H1 (cell line): ENCODE results near the gene TMEM165. TPM values are rescaled to one million over a fixed set of nuclear protein-coding genes. Genes with fewer than 3 reads are reported as not detected.

Source experiments
- CTCF ChIA-PET: fragments of 300-600 bp; sonication (Branson Sonifier 250); formaldehyde crosslinking; loops from one replicate; lab custom pipeline; 2021; ENCODE audit not compliant: partially characterized antibody; lab: Charles Lee
- POLR2A ChIA-PET: fragments of 300-600 bp; sonication (Branson Sonifier 250); formaldehyde crosslinking; loops from one replicate; lab custom pipeline; 2021; ENCODE audit warnings: inconsistent platforms; ENCODE audit not compliant: partially characterized antibody; lab: Charles Lee
- DNase-seq, 2 experiments: peaks; one replicate each; pipeline versions ENCODE4 v3.0.0 to v3.0.0-alpha.2; 2010 to 2022; ENCODE audit warnings: low spot score in 2 of 2, low read depth in 1 of 2, mixed read lengths in 1 of 2
- FAIRE-seq: peaks from 2 replicates; lab custom pipeline; 2011; peaks lifted over from hg19 to GRCh38; lab: Jason Lieb, UNC
- H2AFZ ChIP-seq: 2 replicates; pipeline ENCODE4 v1.8.1; 2012; ENCODE audit warnings: low read length, inconsistent platforms
- H2AK5ac ChIP-seq: 2 replicates; pipeline ENCODE4 v1.6.1; 2013; ENCODE audit warnings: low read depth, low read length
- H2BK120ac ChIP-seq: replicated peaks from 2 replicates; pipeline ENCODE3; 2013; ENCODE audit warnings: low read depth, low read length, inconsistent platforms
- H2BK12ac ChIP-seq: 2 replicates; pipeline ENCODE4 v1.6.1; 2013; ENCODE audit warnings: low read depth, low read length
- H2BK15ac ChIP-seq: 2 replicates; pipeline ENCODE4 v1.6.1; 2013; ENCODE audit warnings: low read length
- H2BK20ac ChIP-seq: 2 replicates; pipeline ENCODE4 v1.6.1; 2013; ENCODE audit warnings: low read length
- H2BK5ac ChIP-seq: 2 replicates; pipeline ENCODE4 v1.6.1; 2013; ENCODE audit warnings: low read depth, low read length
- H3K14ac ChIP-seq: 2 replicates; pipeline ENCODE4 v1.6.1; 2013; ENCODE audit warnings: inconsistent platforms; ENCODE audit not compliant: insufficient read length
- H3K18ac ChIP-seq: 2 replicates; pipeline ENCODE4 v1.6.1; 2013; ENCODE audit warnings: low read length; ENCODE audit errors: extremely low read depth
- H3K23ac ChIP-seq: 2 replicates; pipeline ENCODE4 v1.6.1; 2013; ENCODE audit warnings: inconsistent platforms; ENCODE audit not compliant: insufficient read length
- H3K23me2 ChIP-seq: 2 replicates; pipeline ENCODE4 v1.6.1; 2013; ENCODE audit warnings: low read depth, low read length
- H3K27ac ChIP-seq: 2 replicates; pipeline ENCODE4 v1.6.1; 2011; ENCODE audit warnings: low read depth, low read length, inconsistent platforms
- H3K27me3 ChIP-seq, 4 experiments: replicated peaks in 1 of 4; 1 replicate in 1 of 4; 2 replicates in 3 of 4; pipeline versions ENCODE4 v1.6.1 to v1.8.1; 2011 to 2013; ENCODE audit warnings: low read length in 3 of 4, mild to moderate bottlenecking in 3 of 4, inconsistent platforms in 2 of 4, mixed read lengths in 2 of 4, moderate library complexity in 1 of 4; ENCODE audit not compliant: control insufficient read depth in 3 of 4, insufficient read depth in 3 of 4; ENCODE audit errors: extremely low read depth in 1 of 4
- H3K36me3 ChIP-seq, 4 experiments: 2 replicates each; pipeline versions ENCODE4 v1.6.1 to v1.8.1; 2011 to 2013; ENCODE audit warnings: mild to moderate bottlenecking in 4 of 4, low read length in 3 of 4, moderate library complexity in 2 of 4, control low read depth in 1 of 4, inconsistent platforms in 1 of 4; ENCODE audit not compliant: insufficient read depth in 4 of 4, control insufficient read depth in 2 of 4
- H3K4ac ChIP-seq: replicated peaks from 2 replicates; pipeline ENCODE3; 2013; ENCODE audit warnings: low read length, low read depth, mixed read lengths, inconsistent platforms; ENCODE audit not compliant: insufficient read length
- H3K4me1 ChIP-seq, 4 experiments: replicated peaks in 1 of 4; 1 replicate in 1 of 4; 2 replicates in 3 of 4; pipeline versions ENCODE4 v1.6.1 to v1.8.1; 2011 to 2013; ENCODE audit warnings: low read length in 3 of 4, inconsistent platforms in 2 of 4, mixed read lengths in 1 of 4; ENCODE audit not compliant: insufficient read depth in 4 of 4, control insufficient read depth in 3 of 4
- H3K4me2 ChIP-seq, 2 experiments: 2 replicates each; pipeline versions ENCODE4 v1.6.1 to v1.8.1; 2011 to 2013; ENCODE audit warnings: low read depth in 2 of 2, low read length in 2 of 2, control low read depth in 1 of 2, inconsistent platforms in 1 of 2, mild to moderate bottlenecking in 1 of 2; ENCODE audit not compliant: insufficient read depth in 1 of 2
- H3K4me3 ChIP-seq, 4 experiments: fragments of 200-600, 300-600 bp in 1 of 4; sonication (generic), shearing (Covaris generic), sonication (Bioruptor Twin) in 1 of 4; 2 replicates each; pipeline versions ENCODE4 v1.5.1 to v1.8.1; 2011 to 2016; ENCODE audit warnings: low read length in 4 of 4, low read depth in 3 of 4, control low read depth in 2 of 4, inconsistent platforms in 2 of 4, mild to moderate bottlenecking in 2 of 4, mixed read lengths in 1 of 4, moderate library complexity in 1 of 4; ENCODE audit not compliant: insufficient read depth in 2 of 4; ENCODE audit errors: extremely low read depth in 1 of 4
- H3K56ac ChIP-seq: replicated peaks from 2 replicates; pipeline ENCODE3; 2013; ENCODE audit warnings: low read depth, mild to moderate bottlenecking, mixed read lengths, low read length, inconsistent platforms; ENCODE audit not compliant: insufficient read length
- H3K79me1 ChIP-seq: 2 replicates; pipeline ENCODE4 v1.6.1; 2013; ENCODE audit warnings: low read depth, low read length, control low read depth
- H3K79me2 ChIP-seq, 2 experiments: 2 replicates each; pipeline versions ENCODE4 v1.6.1 to v1.8.1; 2012 to 2013; ENCODE audit warnings: low read length in 2 of 2, mild to moderate bottlenecking in 2 of 2, inconsistent platforms in 1 of 2; ENCODE audit not compliant: insufficient read depth in 2 of 2, control insufficient read depth in 1 of 2
- H3K9ac ChIP-seq, 4 experiments: replicated peaks in 1 of 4; 1 replicate in 1 of 4; 2 replicates in 3 of 4; pipeline versions ENCODE4 v1.6.1 to v1.8.1; 2011 to 2013; ENCODE audit warnings: low read depth in 3 of 4, low read length in 3 of 4, control low read depth in 2 of 4, mild to moderate bottlenecking in 2 of 4, moderate library complexity in 2 of 4, inconsistent platforms in 1 of 4; ENCODE audit errors: extremely low read depth in 1 of 4
- H3K9me3 ChIP-seq, 2 experiments: 2 replicates each; pipeline versions ENCODE4 v1.6.1 to v1.8.1; 2012 to 2013; ENCODE audit warnings: mild to moderate bottlenecking in 2 of 2, moderate library complexity in 2 of 2, control low read depth in 1 of 2, inconsistent platforms in 1 of 2, low read depth in 1 of 2, low read length in 1 of 2, mixed read lengths in 1 of 2; ENCODE audit not compliant: insufficient read depth in 2 of 2
- H4K20me1 ChIP-seq, 2 experiments: replicated peaks in 1 of 2; 2 replicates each; pipeline versions ENCODE3 to v1.8.1; 2011 to 2013; ENCODE audit warnings: inconsistent platforms in 2 of 2, low read length in 2 of 2, mild to moderate bottlenecking in 1 of 2; ENCODE audit not compliant: insufficient read depth in 2 of 2, control insufficient read depth in 1 of 2
- H4K5ac ChIP-seq: 2 replicates; pipeline ENCODE4 v1.6.1; 2013; ENCODE audit warnings: low read length, low read depth, mixed read lengths, inconsistent platforms; ENCODE audit not compliant: insufficient read length
- H4K8ac ChIP-seq: 2 replicates; pipeline ENCODE4 v1.8.0; 2013; ENCODE audit warnings: mild to moderate bottlenecking, moderate library complexity, low read length, inconsistent platforms; ENCODE audit not compliant: insufficient read depth; ENCODE audit errors: extremely low read depth
- H4K91ac ChIP-seq: replicated peaks from 2 replicates; pipeline ENCODE3; 2013; ENCODE audit warnings: low read length, mixed read lengths, inconsistent platforms; ENCODE audit not compliant: insufficient read length
- JUN ChIP-seq: IDR thresholded peaks from 2 replicates; pipeline ENCODE4 v1.6.1; 2011; ENCODE audit warnings: low read depth, mild to moderate bottlenecking, improper control_type of control experiment, low read length
- PHF8 ChIP-seq: fragments of 200-600 bp; sonication (generic); conservative IDR thresholded peaks from 2 replicates; pipeline ENCODE4 v1.7.1; 2012; ENCODE audit warnings: low read depth, mild to moderate bottlenecking, inconsistent platforms, low read length, moderate library complexity
- SRF ChIP-seq: IDR thresholded peaks from 2 replicates; pipeline ENCODE4 v1.6.1; 2011; ENCODE audit warnings: mild to moderate bottlenecking, low read depth, low read length, moderate library complexity
- WGBS, 2 experiments: shearing (Covaris generic) in 1 of 2; methylation state at CpG; one replicate each; pipeline versions ENCODE4 v1.1.6 to v1.1.7; 2013 to 2015; ENCODE audit warnings: low lambda C conversion rate in 2 of 2, mixed read lengths in 2 of 2, inconsistent platforms in 1 of 2, low coverage in 1 of 2, missing lambda C conversion rate in 1 of 2; ENCODE audit not compliant: insufficient replicate concordance in 2 of 2, insufficient coverage in 1 of 2, insufficient read length in 1 of 2; ENCODE audit errors: extremely low coverage in 1 of 2, missing lambda C conversion rate in 1 of 2; 5-methylcytosine and 5-hydroxymethylcytosine counted together
- polyA plus RNA-seq, 7 experiments: library from polyadenylated mRNA; depleted of rRNA in 3 of 7; stranded (reverse) in 5 of 7; unstranded in 2 of 7; fragments of >200 nt in 5 of 7; fragments of 200-250 nt in 2 of 7; gene quantifications; 1 replicate in 5 of 7; 2 replicates in 1 of 7; 4 replicates in 1 of 7; pipeline versions ENCODE4 v1.2.1 to v1.2.3, GENCODE V29; 2011 to 2013; ENCODE audit warnings: missing spikeins in 2 of 7, mixed read lengths in 2 of 7
- total RNA-seq: library from RNA; stranded (reverse); fragmentation: NEBNext Ultra II Directional; extraction: Animal tissue kit (Norgen Biotek cat#: 25700); gene quantifications from 2 replicates; pipeline ENCODE4 v1.2.1, GENCODE V29; 2021
- TF ChIP-seq, protein P1 (sequence below), 3 experiments: IDR thresholded peaks; 1 replicate in 2 of 3; 2 replicates in 1 of 3; pipeline versions ENCODE4 v1.5.1 to v1.6.1; 2011; ENCODE audit warnings: low read length in 3 of 3, mild to moderate bottlenecking in 3 of 3, inconsistent platforms in 2 of 3, low read depth in 1 of 3, moderate library complexity in 1 of 3; ENCODE audit not compliant: insufficient read depth in 1 of 3; ENCODE audit errors: control extremely low read depth in 1 of 3
- TF ChIP-seq, protein P2 (sequence below): IDR thresholded peaks from 2 replicates; pipeline ENCODE4 v1.6.1; 2011; ENCODE audit warnings: low read length, improper control_type of control experiment

The TMEM165 gene
- total and polyA plus RNA-seq, 2 of the 8 experiments (the other 6 are each of a cell fraction or from before 2014, with no cell fraction given): 85.5 to 125 TPM

DNA sequence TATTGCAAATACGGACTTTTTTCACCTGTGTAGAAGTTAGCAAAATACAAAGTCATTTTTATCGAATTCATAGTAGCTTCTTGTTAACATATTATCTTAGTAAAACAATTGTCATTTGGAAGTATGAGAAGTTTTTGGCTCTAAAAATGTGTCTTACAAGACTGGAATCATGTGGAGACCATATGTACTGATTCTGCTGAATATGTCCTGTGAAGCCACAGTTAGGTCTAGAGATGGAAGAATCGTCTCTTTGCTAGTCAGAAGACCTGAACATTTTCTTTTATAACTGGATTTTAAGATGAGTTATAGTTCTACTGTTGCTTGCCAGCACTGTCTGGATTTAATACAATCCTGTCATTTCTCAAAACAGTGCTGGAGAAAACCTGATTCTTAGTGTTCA lies 29.0 kb downstream of the TMEM165 start:
- 90% methylated on average over 3 of the region's 3 CpGs; no CpG with 5 or more reads in 1 of the 2 experiments for WGBS, 2 experiments
- peaks cover 0 to 2% of the 10 kb centered on the region in 2 experiments; a peak in 1 of 4 replicates for H3K79me2 ChIP-seq
- peaks cover 4 to 92% (median 51%) of the 10 kb centered on the region in 4 experiments for H3K36me3 ChIP-seq
- ChIA-PET POLR2A (interaction anchor here (2.0 kb wide), 1 partner anchor 9 kb away, joined by 4 read pairs; no protein-coding TSS in a partner anchor), CTCF (interaction anchor here (1.4 kb wide), 1 partner anchor 78 kb away, joined by 3 read pairs; the partner anchor contains the start of gene SRD5A3)
- no peak overlapping the region for H2BK12ac ChIP-seq
- H3K4me1 ChIP-seq: no peaks in the 10 kb centered on the region
- H4K20me1 ChIP-seq: peaks cover 0 to 5% of the 10 kb centered on the region in 2 experiments
- no peak overlapping the region for H3K56ac ChIP-seq
- no peak overlapping the region for H4K8ac ChIP-seq
- no peaks in the 10 kb centered on the region for H3K23me2 ChIP-seq
- H2BK120ac ChIP-seq: no peak overlapping the region
- no peak overlapping the region for H4K5ac ChIP-seq
- no peak overlapping the region for H3K4me3 ChIP-seq
- no peak overlapping the region for H2BK5ac ChIP-seq
- no peaks in the 10 kb centered on the region for H3K27me3 ChIP-seq
- H2AFZ ChIP-seq: no peak overlapping the region
- DNase-seq (no peak), FAIRE-seq (no peak)
- no peak overlapping the region for H3K9ac ChIP-seq
- no peak overlapping the region for H3K4me2 ChIP-seq
- no peak overlapping the region for H3K14ac ChIP-seq
- no peak overlapping the region for H3K23ac ChIP-seq
- H2BK15ac ChIP-seq: no peak overlapping the region
- H3K18ac ChIP-seq: no peak overlapping the region
- no peaks in the 10 kb centered on the region for H3K9me3 ChIP-seq
- no peak overlapping the region for H2AK5ac ChIP-seq
- H2BK20ac ChIP-seq: no peak overlapping the region
- H3K4ac ChIP-seq: no peak overlapping the region
- no peak overlapping the region for H4K91ac ChIP-seq
- H3K27ac ChIP-seq: no peak overlapping the region
- no peaks in the 10 kb centered on the region; the same call in 1 of the 2 replicates for H3K79me1 ChIP-seq
- TF ChIP-seq PHF8 (no peak), SRF (no peak), JUN (no peak)
- TF ChIP-seq, protein P1, sequence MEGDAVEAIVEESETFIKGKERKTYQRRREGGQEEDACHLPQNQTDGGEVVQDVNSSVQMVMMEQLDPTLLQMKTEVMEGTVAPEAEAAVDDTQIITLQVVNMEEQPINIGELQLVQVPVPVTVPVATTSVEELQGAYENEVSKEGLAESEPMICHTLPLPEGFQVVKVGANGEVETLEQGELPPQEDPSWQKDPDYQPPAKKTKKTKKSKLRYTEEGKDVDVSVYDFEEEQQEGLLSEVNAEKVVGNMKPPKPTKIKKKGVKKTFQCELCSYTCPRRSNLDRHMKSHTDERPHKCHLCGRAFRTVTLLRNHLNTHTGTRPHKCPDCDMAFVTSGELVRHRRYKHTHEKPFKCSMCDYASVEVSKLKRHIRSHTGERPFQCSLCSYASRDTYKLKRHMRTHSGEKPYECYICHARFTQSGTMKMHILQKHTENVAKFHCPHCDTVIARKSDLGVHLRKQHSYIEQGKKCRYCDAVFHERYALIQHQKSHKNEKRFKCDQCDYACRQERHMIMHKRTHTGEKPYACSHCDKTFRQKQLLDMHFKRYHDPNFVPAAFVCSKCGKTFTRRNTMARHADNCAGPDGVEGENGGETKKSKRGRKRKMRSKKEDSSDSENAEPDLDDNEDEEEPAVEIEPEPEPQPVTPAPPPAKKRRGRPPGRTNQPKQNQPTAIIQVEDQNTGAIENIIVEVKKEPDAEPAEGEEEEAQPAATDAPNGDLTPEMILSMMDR (IDR thresholded peaks at IDR 0.05; ENCODE audit: control extremely low read depth in 1 of 3, insufficient read depth in 1 of 3, low read depth in 1 of 3, low read length in 3 of 3): no peak
- TF ChIP-seq, protein P2, sequence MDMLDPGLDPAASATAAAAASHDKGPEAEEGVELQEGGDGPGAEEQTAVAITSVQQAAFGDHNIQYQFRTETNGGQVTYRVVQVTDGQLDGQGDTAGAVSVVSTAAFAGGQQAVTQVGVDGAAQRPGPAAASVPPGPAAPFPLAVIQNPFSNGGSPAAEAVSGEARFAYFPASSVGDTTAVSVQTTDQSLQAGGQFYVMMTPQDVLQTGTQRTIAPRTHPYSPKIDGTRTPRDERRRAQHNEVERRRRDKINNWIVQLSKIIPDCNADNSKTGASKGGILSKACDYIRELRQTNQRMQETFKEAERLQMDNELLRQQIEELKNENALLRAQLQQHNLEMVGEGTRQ: no peak
